IMR-90 (cell line): ENCODE results near the gene COMMD1. TPM values are rescaled to one million over a fixed set of nuclear protein-coding genes. Genes with fewer than 3 reads are reported as not detected.

ENCODE experiments used
- ATAC-seq: fragments of 200-7000 bp; cut with Tn5 transposase; 2 replicates; pipeline ENCODE4 v1.9.1; 2020; ENCODE audit warnings: low read depth, mild to moderate bottlenecking, moderate library complexity
- BruUV-seq: library from RNA; stranded (reverse); fragments of 400-500 nt; replicated peaks from 2 replicates; lab custom pipeline; 2021; lab: Mats Ljungman, UMichigan
- CTCF ChIA-PET: fragments of 300-600 bp; formaldehyde crosslinking; extraction: SDS; loops from one replicate; lab custom pipeline; 2021; ENCODE audit warnings: antibody characterized with exemption; lab: Yijun Ruan, JAX
- POLR2A ChIA-PET: fragments of 300-600 bp; sonication (Branson Sonifier 250); formaldehyde crosslinking; loops from one replicate; lab custom pipeline; 2022; ENCODE audit warnings: antibody characterized with exemption; ENCODE audit not compliant: unreplicated experiment; lab: Charles Lee
- DNase-seq: peaks from one replicate; pipeline ENCODE4 v3.0.0; 2013
- H2AFZ ChIP-seq: replicated peaks from 2 replicates; pipeline ENCODE3; 2013; ENCODE audit warnings: low read length, mild to moderate bottlenecking; ENCODE audit not compliant: poor library complexity
- H2AK5ac ChIP-seq: 2 replicates; pipeline ENCODE4 v1.6.1; 2013; ENCODE audit warnings: low read depth, low read length, inconsistent platforms
- H2AK9ac ChIP-seq: replicated peaks from 2 replicates; pipeline ENCODE3; 2013; ENCODE audit warnings: mild to moderate bottlenecking, low read depth, low read length, moderate library complexity; ENCODE audit not compliant: poor library complexity
- H2BK120ac ChIP-seq: 2 replicates; pipeline ENCODE4 v1.6.1; 2013; ENCODE audit warnings: low read depth, low read length, inconsistent platforms
- H2BK15ac ChIP-seq: 3 replicates; pipeline ENCODE4 v1.6.1; 2013; ENCODE audit warnings: low read depth, low read length, inconsistent platforms
- H2BK20ac ChIP-seq: 2 replicates; pipeline ENCODE4 v1.6.1; 2013; ENCODE audit warnings: low read depth, mild to moderate bottlenecking, inconsistent platforms, low read length, moderate library complexity
- H2BK5ac ChIP-seq: 2 replicates; pipeline ENCODE4 v1.6.1; 2013; ENCODE audit warnings: mild to moderate bottlenecking, low read depth, low read length, inconsistent platforms; ENCODE audit not compliant: poor library complexity, severe bottlenecking
- H3K14ac ChIP-seq: replicated peaks from 2 replicates; pipeline ENCODE4 v1.6.1; 2013; ENCODE audit warnings: low read depth, low read length, inconsistent platforms
- H3K18ac ChIP-seq: 2 replicates; pipeline ENCODE4 v1.6.1; 2013; ENCODE audit warnings: low read depth, low read length, control low read depth
- H3K23ac ChIP-seq: 2 replicates; pipeline ENCODE4 v1.6.1; 2013; ENCODE audit warnings: low read depth, low read length, inconsistent platforms
- H3K27ac ChIP-seq: 2 replicates; pipeline ENCODE4 v1.5.1; 2013; ENCODE audit warnings: mild to moderate bottlenecking, control low read depth, low read length; ENCODE audit not compliant: insufficient read depth
- H3K27me3 ChIP-seq: 2 replicates; pipeline ENCODE4 v1.6.1; 2013; ENCODE audit warnings: low read length; ENCODE audit not compliant: control insufficient read depth, insufficient read depth
- H3K36me3 ChIP-seq: 2 replicates; pipeline ENCODE4 v1.6.1; 2013; ENCODE audit warnings: low read length, mixed read lengths; ENCODE audit not compliant: control insufficient read depth, insufficient read depth
- H3K4ac ChIP-seq: 2 replicates; pipeline ENCODE4 v1.6.1; 2013; ENCODE audit warnings: low read depth, low read length, inconsistent platforms
- H3K4me1 ChIP-seq: 2 replicates; pipeline ENCODE4 v1.6.1; 2013; ENCODE audit warnings: low read length, mixed read lengths; ENCODE audit not compliant: control insufficient read depth, insufficient read depth
- H3K4me2 ChIP-seq: 2 replicates; pipeline ENCODE4 v1.6.1; 2013; ENCODE audit warnings: low read depth, mild to moderate bottlenecking, control low read depth, low read length, moderate library complexity
- H3K4me3 ChIP-seq: 2 replicates; pipeline ENCODE4 v1.5.1; 2013; ENCODE audit warnings: low read depth, mild to moderate bottlenecking, control low read depth, low read length, moderate library complexity; ENCODE audit not compliant: insufficient read depth
- H3K56ac ChIP-seq: 2 replicates; pipeline ENCODE4 v1.6.1; 2013; ENCODE audit warnings: low read length, inconsistent platforms; ENCODE audit not compliant: insufficient read depth; ENCODE audit errors: extremely low read depth
- H3K79me1 ChIP-seq, 2 experiments: 2 replicates each; pipeline ENCODE4 v1.6.1; 2013; ENCODE audit warnings: low read length in 2 of 2, inconsistent platforms in 1 of 2, low read depth in 1 of 2
- H3K9ac ChIP-seq: 2 replicates; pipeline ENCODE4 v1.6.1; 2013; ENCODE audit warnings: low read depth, low read length, control low read depth
- H3K9me1 ChIP-seq: 2 replicates; pipeline ENCODE4 v1.6.1; 2013; ENCODE audit warnings: low read length, inconsistent platforms; ENCODE audit not compliant: insufficient read depth
- H3K9me3 ChIP-seq: 2 replicates; pipeline ENCODE4 v1.6.1; 2013; ENCODE audit warnings: low read length; ENCODE audit not compliant: control insufficient read depth, insufficient read depth
- H4K20me1 ChIP-seq: 2 replicates; pipeline ENCODE4 v1.6.1; 2013; ENCODE audit warnings: low read length, inconsistent platforms; ENCODE audit not compliant: insufficient read depth
- H4K5ac ChIP-seq: 2 replicates; pipeline ENCODE4 v1.6.1; 2013; ENCODE audit warnings: mild to moderate bottlenecking, low read depth, low read length, control low read depth
- H4K8ac ChIP-seq, 2 experiments: 2 replicates each; pipeline ENCODE4 v1.6.1; 2013; ENCODE audit warnings: low read depth in 2 of 2, low read length in 2 of 2, control low read depth in 1 of 2, inconsistent platforms in 1 of 2
- H4K91ac ChIP-seq: 2 replicates; pipeline ENCODE4 v1.6.1; 2013; ENCODE audit warnings: low read depth, low read length, inconsistent platforms; ENCODE audit not compliant: insufficient read depth
- BHLHE40 ChIP-seq: fragments of 150-350 bp; IDR thresholded peaks from 2 replicates; pipeline ENCODE4 v1.6.1; 2016; ENCODE audit warnings: mild to moderate bottlenecking, low read depth, low read length
- CHD1 ChIP-seq: IDR thresholded peaks from 2 replicates; pipeline ENCODE4 v1.6.1; 2012; ENCODE audit warnings: low read depth, low read length, improper control_type of control experiment
- ELK1 ChIP-seq: fragments of 150-350 bp; IDR thresholded peaks from 2 replicates; pipeline ENCODE4 v1.6.1; 2016; ENCODE audit warnings: low read depth, mild to moderate bottlenecking, low read length, moderate library complexity, borderline replicate concordance
- FOS ChIP-seq: fragments of 150-350 bp; IDR thresholded peaks from 2 replicates; pipeline ENCODE4 v1.6.1; 2016; ENCODE audit warnings: low read depth, low read length
- MAZ ChIP-seq: IDR thresholded peaks from 2 replicates; pipeline ENCODE4 v1.6.1; 2012; ENCODE audit warnings: low read depth, mild to moderate bottlenecking, low read length, improper control_type of control experiment, moderate library complexity, borderline replicate concordance
- NFE2L2 ChIP-seq: fragments of 150-350 bp; IDR thresholded peaks from 2 replicates; pipeline ENCODE4 v1.6.1; 2016; ENCODE audit warnings: low read depth, mild to moderate bottlenecking, low read length
- POLR2A ChIP-seq: IDR thresholded peaks from 2 replicates; pipeline ENCODE4 v1.6.1; 2012; ENCODE audit warnings: mild to moderate bottlenecking, low read depth, low read length
- RCOR1 ChIP-seq: IDR thresholded peaks from 2 replicates; pipeline ENCODE4 v1.6.1; 2012; ENCODE audit warnings: mild to moderate bottlenecking, low read length, improper control_type of control experiment; ENCODE audit not compliant: insufficient replicate concordance
- RFX5 ChIP-seq: IDR thresholded peaks from 2 replicates; pipeline ENCODE4 v1.8.0; 2012; ENCODE audit warnings: low read depth, mild to moderate bottlenecking, low read length, moderate library complexity
- SMC3 ChIP-seq: fragments of 150-350 bp; IDR thresholded peaks from 2 replicates; pipeline ENCODE4 v1.6.1; 2016; ENCODE audit warnings: low read depth, mild to moderate bottlenecking, antibody characterized with exemption, low read length, moderate library complexity
- WGBS, 2 experiments: methylation state at CpG; one replicate each; pipeline versions ENCODE4 v1.1.5 to v1.1.7; 2013; ENCODE audit warnings: missing lambda C conversion rate in 2 of 2; ENCODE audit not compliant: insufficient read length in 1 of 2; ENCODE audit errors: extremely low coverage in 2 of 2; 5-methylcytosine and 5-hydroxymethylcytosine counted together
- dilution Hi-C: fragments of 300-500 bp; cut with HindIII; formaldehyde crosslinking; loops from one replicate; pipeline ENCODE4 v1.14.3; 2018; ENCODE audit warnings: low sequenced_read_pairs; ENCODE audit not compliant: unreplicated experiment
- in situ Hi-C: fragments of 300-500 bp; cut with MboI; formaldehyde crosslinking; loops from 3 replicates; pipeline ENCODE4 v1.14.3; 2019; ENCODE audit warnings: low sequenced_read_pairs, inconsistent platforms, mixed read lengths
- intact Hi-C: fragments of 100-400 bp; cut with micrococcal nuclease; formaldehyde crosslinking; loops from 2 replicates; pipeline ENCODE4 v1.10.0; 2022
- polyA plus RNA-seq, 3 experiments: library from polyadenylated mRNA; depleted of rRNA; stranded (reverse); fragments of >200 nt; gene quantifications; 2 replicates each; pipeline ENCODE4 v1.2.3, GENCODE V29; 2012; ENCODE audit warnings: low replicate concordance in 1 of 3
- total RNA-seq: library from RNA; depleted of rRNA; stranded (reverse); fragments of >200 nt; gene quantifications from 2 replicates; pipeline ENCODE4 v1.2.3, GENCODE V29; 2012

COMMD1 gene
- total and polyA plus RNA-seq, 2 of the 4 experiments (the other 2 are of a cell fraction), result 42.8 to 60.4 TPM

GRCh38 chr2:61882850-61883249 is 22.6 kb upstream of the COMMD1 start:
- Histone ChIP-seq H4K91ac (no peak overlapping the region), H2BK20ac (no peak overlapping the region), H3K27me3 (no peaks in the 10 kb centered on the region), H3K9me1 (no peaks in the 10 kb centered on the region; the same call in 1 of the 2 replicates), H3K4ac (no peak overlapping the region), H3K4me2 (no peak overlapping the region), H3K9me3 (no peaks in the 10 kb centered on the region), H2AFZ (no peak overlapping the region), H2AK9ac (no peak overlapping the region), H3K27ac (no peak overlapping the region), H3K9ac (no peak overlapping the region), H3K79me1 (peaks cover 17 to 31% of the 10 kb centered on the region in 2 experiments; a peak in 3 of 4 replicates), H2AK5ac (no peak overlapping the region), H2BK120ac (no peak overlapping the region), H3K36me3 (peaks cover 43% of the 10 kb centered on the region), H3K23ac (no peak overlapping the region), H3K14ac (no peak overlapping the region), H2BK15ac (no peak overlapping the region), H4K5ac (no peak overlapping the region), H2BK5ac (no peak overlapping the region), H3K4me1 (no peaks in the 10 kb centered on the region), H4K20me1 (peaks cover 46% of the 10 kb centered on the region), H3K18ac (no peak overlapping the region), H3K56ac (no peak overlapping the region), H3K4me3 (no peak overlapping the region), H4K8ac (no peak overlapping the region)
- ChIA-PET CTCF (no interaction called here), POLR2A (interaction anchor here (0.5 kb wide), 1 partner anchor 865 kb away, joined by 4 read pairs; the partner anchor contains the start of gene PUS10)
- no TSS peak for BruUV-seq
- WGBS, 2 experiments, result 100% methylated on average over 3 of the region's 5 CpGs; no CpG with 5 or more reads in 1 of the 2 experiments
- ATAC-seq (no peak), DNase-seq (no peak)
- TF ChIP-seq MAZ, result no peak
- no peak for TF ChIP-seq CHD1
- TF ChIP-seq BHLHE40, result no peak
- no peak for TF ChIP-seq ELK1
- TF ChIP-seq RFX5, result no peak
- TF ChIP-seq POLR2A, result no peak
- TF ChIP-seq FOS, result no peak
- TF ChIP-seq NFE2L2, result no peak
- TF ChIP-seq SMC3, result no peak
- TF ChIP-seq RCOR1, result no peak
- dilution Hi-C loops, result no loop called here
- in situ Hi-C loops, result no loop called here
- intact Hi-C loops, result loop anchor here (10.0 kb wide), 2 partner anchors 348 to 398 kb away; partner anchors contain the start of gene XPO1
